GM12874 (cell line): ENCODE data around the gene CSTPP1.

ENCODE experiments used
- CTCF ChIP-seq: IDR thresholded peaks from 2 replicates; pipeline ENCODE4 v1.5.1; 2011; ENCODE audit warnings: low read depth, mild to moderate bottlenecking, control low read depth, low read length, moderate library complexity; ENCODE audit not compliant: insufficient read depth

CSTPP1 gene

GRCh38 chr11:47078751-47079521 is 142.4 kb downstream of the CSTPP1 start:
- no peak for TF ChIP-seq CTCF

GRCh38 chr11:47083913-47084312 is 147.4 kb downstream of the CSTPP1 start:
- TF ChIP-seq CTCF, result no peak

DNA sequence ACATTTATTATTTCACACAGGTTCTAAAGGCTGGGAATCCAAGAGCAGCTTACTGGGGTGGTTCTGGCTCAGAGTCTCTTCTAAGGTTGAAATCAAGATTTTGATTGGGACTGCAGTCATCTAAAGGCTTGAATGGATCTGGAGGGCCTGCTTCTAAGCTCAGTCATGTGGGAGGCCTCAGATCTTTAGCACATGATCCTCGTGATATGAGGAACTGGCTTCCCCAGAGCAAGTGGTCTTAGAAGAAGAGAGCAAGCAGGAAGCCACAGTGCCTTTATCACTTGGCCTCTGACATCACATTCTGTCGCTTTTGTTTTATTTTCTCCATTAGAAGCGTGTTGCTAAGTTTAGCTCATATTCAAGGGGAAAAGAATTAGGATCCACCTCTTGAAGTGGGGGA is 151.2 kb downstream of the CSTPP1 start:
- TF ChIP-seq CTCF, result no peak

GRCh38 chr11:47093541-47093940 is 157.0 kb downstream of the CSTPP1 start:
- no peak for TF ChIP-seq CTCF

DNA sequence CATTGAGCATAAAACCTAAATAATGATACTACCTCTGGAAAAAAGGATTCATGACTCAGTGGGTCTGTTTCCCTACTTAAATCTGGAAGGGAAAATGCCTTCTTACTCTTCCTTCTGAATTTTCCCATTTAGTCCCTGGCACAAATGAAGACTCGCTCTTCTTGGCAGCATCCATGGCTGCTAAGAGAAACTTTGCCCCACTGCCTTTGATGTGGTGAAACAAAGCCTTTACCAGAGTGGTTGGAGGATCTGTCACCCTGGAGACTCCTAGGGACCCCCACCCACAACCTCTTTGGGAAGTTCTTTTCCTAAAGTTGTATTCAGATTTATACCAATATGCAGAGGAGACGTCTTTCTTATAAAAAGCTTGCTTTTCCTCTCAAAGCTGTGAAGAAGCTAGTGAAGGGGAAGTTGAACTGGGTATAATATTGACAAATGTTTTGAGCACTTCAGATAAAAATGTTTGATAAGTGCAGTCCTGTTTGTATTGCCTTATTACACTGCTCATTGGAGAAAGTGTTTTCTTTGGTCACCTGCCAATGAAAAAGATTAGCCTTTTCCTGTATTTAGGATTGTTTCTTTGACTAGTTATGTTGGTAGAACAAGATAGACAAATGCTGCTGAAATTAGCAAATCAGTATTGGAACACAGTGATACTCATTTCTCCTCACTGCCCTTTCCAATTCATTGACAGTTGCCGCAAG is 162.8 kb downstream of the CSTPP1 start:
- no peak for TF ChIP-seq CTCF

DNA sequence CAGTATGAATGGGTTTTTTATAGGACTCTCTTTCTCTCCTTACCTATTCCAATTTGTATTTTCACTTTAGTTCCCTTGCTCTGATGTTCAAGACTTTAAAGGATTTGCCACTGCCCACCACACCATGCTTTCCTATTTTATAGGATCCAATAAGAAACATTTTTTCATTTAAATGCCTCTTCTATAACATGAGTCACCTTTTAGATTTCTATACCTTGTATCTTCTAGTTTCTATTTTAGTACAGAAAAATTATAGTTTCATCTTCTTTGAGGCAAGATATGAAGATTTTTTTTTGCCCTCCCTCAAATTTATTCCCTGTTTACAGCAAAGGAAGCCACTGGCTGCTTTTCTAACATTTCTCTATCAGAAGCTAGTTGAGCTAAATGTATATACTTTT is 163.4 kb downstream of the CSTPP1 start:
- no peak for TF ChIP-seq CTCF

GRCh38 chr11:47101406-47101805 is 164.8 kb downstream of the CSTPP1 start:
- TF ChIP-seq CTCF, result no peak
